Psoas muscle (tissue), 8 donors: ENCODE results near the gene SH2D5. TPM values are rescaled to one million over a fixed set of nuclear protein-coding genes. Genes with fewer than 3 reads are reported as not detected.
A peak's percentile ranks its signal among the peaks of the same experiment; 100 is the strongest.

Experiments
- ATAC-seq, 4 donors: fragments of 200-7000 bp; cut with Tn5 transposase; one replicate each; pipeline ENCODE4 v1.9.1; 2020; ENCODE audit warnings: moderate library complexity in 3 of 4, mild to moderate bottlenecking in 2 of 4
- DNase-seq, 2 donors: peaks; one replicate each; pipeline ENCODE4 v3.0.0-alpha.2; 2020
- H3K27ac ChIP-seq: fragments of 200-600 bp; one replicate; pipeline ENCODE4 v1.8.0; 2022
- H3K27me3 ChIP-seq, 3 donors: fragments of 200-600 bp in 1 of 3; one replicate each; pipeline versions ENCODE4 v1.6.1 to v1.8.0; 2013 to 2022; ENCODE audit warnings: low read length in 2 of 3, mild to moderate bottlenecking in 2 of 3, moderate library complexity in 1 of 3; ENCODE audit not compliant: insufficient read depth in 3 of 3
- H3K36me3 ChIP-seq, 2 donors: fragments of 200-600 bp in 1 of 2; one replicate each; pipeline versions ENCODE4 v1.6.1 to v1.8.0; 2013 to 2022; ENCODE audit warnings: low read depth in 1 of 2, mild to moderate bottlenecking in 1 of 2, moderate library complexity in 1 of 2; ENCODE audit not compliant: insufficient read depth in 1 of 2
- H3K4me1 ChIP-seq: fragments of 200-600 bp; one replicate; pipeline ENCODE4 v1.8.0; 2022
- H3K4me3 ChIP-seq: fragments of 200-600 bp; one replicate; pipeline ENCODE4 v1.8.0; 2022; ENCODE audit warnings: mild to moderate bottlenecking
- H3K9me3 ChIP-seq: fragments of 200-600 bp; one replicate; pipeline ENCODE4 v1.8.0; 2022
- CTCF ChIP-seq: fragments of 200-600 bp; IDR thresholded peaks from one replicate; pipeline ENCODE4 v1.8.0; 2022; ENCODE audit warnings: antibody characterized with exemption
- WGBS, 3 donors: extraction: QIAGEN DNeasy Blood & Tissue Kit; methylation state at CpG; one replicate each; pipeline versions ENCODE4 v1.1.6 to v1.1.7; 2013; 5-methylcytosine and 5-hydroxymethylcytosine counted together
- intact Hi-C, 2 donors: fragments of 100-400 bp; cut with DNase I; formaldehyde crosslinking; loops; one replicate each; pipeline versions ENCODE4 v1.11.0 to v1.14.2; 2022
- polyA plus RNA-seq, 3 donors: library from polyadenylated mRNA; stranded (reverse); fragments of 200-250 nt; gene quantifications; one replicate each; pipeline ENCODE4 v1.2.3, GENCODE V29; 2013
- total RNA-seq, 4 donors: library from RNA; stranded (reverse); fragmentation: NEBNext Ultra II Directional in 2 of 4; extraction: Animal tissue kit (Norgen Biotek cat#: 25700) in 2 of 4; gene quantifications; one replicate each; pipeline versions ENCODE4 v1.2.1 to v1.2.4, GENCODE V29; 2021 to 2023
- donor health status: healthy with polysubstance abuse.
- donor health status: DM: no; HTN: no; CAD: no; lungs with moderate emphysema.
- donor health status: Bipolar disorder and iron deficiency.
- donor health status: healthy.
- donor health status: DM: yes; HTN: yes; CAD: no.
- donor health status: DM: no; HTN: no; CAD: no.
- donor health status: DM: no; HTN: no; CAD: no.
- donor health status: DM: yes; HTN: yes; CAD: no.

Gene SH2D5
- total and polyA plus RNA-seq, 7 donors, result 0.09 to 27.9 (median 2.2) TPM

GRCh38 chr1:20767271-20767670 lies 34.8 kb upstream of the SH2D5 start:
- ATAC-seq (peak; percentile 82 to 93 (median 89)), DNase-seq (no peak)
- Histone ChIP-seq H3K4me3 (no peak overlapping the region), H3K27ac (peak overlapping the region; percentile 12), H3K27me3 (no peaks in the 10 kb centered on the region), H3K9me3 (no peaks in the 10 kb centered on the region), H3K36me3 (peaks cover 22 to 99% of the 10 kb centered on the region in 2 donors), H3K4me1 (peaks cover 16% of the 10 kb centered on the region)
- TF ChIP-seq CTCF, result no peak
- intact Hi-C loops, result no loop called here

GRCh38 chr1:20763417-20763816 lies 30.9 kb upstream of the SH2D5 start:
- TF ChIP-seq CTCF, result no peak
- Histone ChIP-seq H3K36me3 (peaks cover 22 to 99% of the 10 kb centered on the region in 2 donors), H3K27ac (no peak overlapping the region), H3K27me3 (no peaks in the 10 kb centered on the region), H3K4me3 (no peak overlapping the region), H3K4me1 (peaks cover 16% of the 10 kb centered on the region), H3K9me3 (no peaks in the 10 kb centered on the region)
- DNase-seq (no peak), ATAC-seq (no peak)
- intact Hi-C loops, result no loop called here
- WGBS, 3 donors, result 93 to 97% (median 94%) methylated on average over 3 of the region's 3 CpGs

- WGBS, 3 donors, result 46 to 70% (median 53%) methylated on average over 6 of the region's 6 CpGs
- no peak for TF ChIP-seq CTCF
- Histone ChIP-seq H3K36me3 (peaks cover 22 to 100% of the 10 kb centered on the region in 2 donors), H3K9me3 (no peaks in the 10 kb centered on the region), H3K4me1 (no peaks in the 10 kb centered on the region), H3K4me3 (no peak overlapping the region), H3K27me3 (no peaks in the 10 kb centered on the region), H3K27ac (no peak overlapping the region)
- ATAC-seq (no peak), DNase-seq (no peak)
- intact Hi-C loops, result no loop called here
Observed at GRCh38 chr1:20760322-20760721, 27.8 kb upstream of the SH2D5 start.

GRCh38 chr1:20753589-20753988 lies 21.1 kb upstream of the SH2D5 start:
- H3K4me3 ChIP-seq, result no peak overlapping the region
- no peak overlapping the region for H3K27ac ChIP-seq
- TF ChIP-seq CTCF, result no peak
- H3K4me1 ChIP-seq, result no peaks in the 10 kb centered on the region
- WGBS, 3 donors, result 89 to 95% (median 91%) methylated on average over 3 of the region's 3 CpGs
- intact Hi-C loops, result no loop called here
- ATAC-seq (no peak), DNase-seq (no peak)
- H3K36me3 ChIP-seq, result peaks cover 4 to 89% of the 10 kb centered on the region in 2 donors
- H3K9me3 ChIP-seq, result no peaks in the 10 kb centered on the region
- no peaks in the 10 kb centered on the region for H3K27me3 ChIP-seq

- 29 to 65% (median 48%) methylated on average over 3 of the region's 3 CpGs for WGBS, 3 donors
- Histone ChIP-seq H3K36me3 (peaks cover 3 to 89% of the 10 kb centered on the region in 2 donors), H3K4me1 (no peaks in the 10 kb centered on the region), H3K27ac (no peak overlapping the region), H3K27me3 (no peaks in the 10 kb centered on the region), H3K4me3 (no peak overlapping the region), H3K9me3 (no peaks in the 10 kb centered on the region)
- intact Hi-C loops, result no loop called here
- TF ChIP-seq CTCF, result no peak
- ATAC-seq (peak; percentile 40 to 75 (median 64)), DNase-seq (no peak)
Observed at GRCh38 chr1:20751462-20751990, 19.0 kb upstream of the SH2D5 start.
